Measurements from ENCODE around the gene GSX2. TPM values are rescaled to one million over a fixed set of nuclear protein-coding genes. Genes with fewer than 3 reads are reported as not detected.
"Not testable (repeated sequence)": the region's sequence is repeated elsewhere in the genome, so short reads cannot be mapped to it uniquely, and the experiment has no call there.

Gene GSX2
- total RNA-seq, 1 experiment from 2014 or later = not detected

DNA sequence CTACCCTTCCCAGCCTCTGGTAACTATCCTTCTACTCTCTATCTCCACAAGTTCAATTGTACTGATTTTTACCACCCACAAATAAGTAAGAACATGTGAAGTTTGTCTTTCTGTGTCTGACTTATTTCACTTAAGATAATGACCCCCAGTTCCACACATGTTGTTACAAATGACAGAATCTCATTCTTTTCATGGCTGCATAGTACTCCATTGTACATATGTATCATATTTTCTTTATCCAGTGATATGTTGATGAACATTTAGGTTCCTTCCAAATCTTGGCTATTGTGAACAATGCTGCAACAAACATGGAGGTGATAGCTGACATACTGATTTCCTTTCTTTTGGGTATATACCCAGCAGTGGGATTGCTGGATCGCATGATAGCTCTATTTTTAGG is 27.7 kb downstream of the GSX2 start:
- DNase-seq (ENCODE audit: low read depth, low spot score) = no peak
- RAD21 ChIA-PET (ENCODE audit: low non-redundant PET in 1 of 2, low total read pairs in 2 of 2, uncharacterized antibody in 2 of 2, unreplicated experiment in 2 of 2) = no interaction called here
- CTCF ChIA-PET = no interaction called here

DNA sequence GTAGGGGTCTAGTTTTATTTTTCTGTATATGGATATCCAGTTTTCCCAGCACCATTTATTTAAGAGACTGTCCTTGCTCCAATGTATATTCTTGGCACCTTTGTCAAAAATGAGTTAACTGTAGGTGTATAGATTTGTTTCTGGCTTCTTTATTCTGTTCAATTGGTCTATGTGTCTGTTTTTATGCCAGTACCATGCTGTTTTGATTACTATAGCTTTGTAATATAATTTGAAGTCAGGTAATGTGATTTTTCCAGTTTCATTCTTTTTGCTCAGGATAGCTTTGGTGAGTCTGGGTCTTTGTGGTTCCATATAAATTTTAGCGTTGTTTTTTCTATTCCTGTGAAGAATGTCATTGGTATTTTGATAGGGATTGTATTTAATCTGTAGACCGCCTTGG is 28.7 kb downstream of the GSX2 start:
- H3K27ac ChIP-seq (ENCODE audit: low read depth, low read length); H2AFZ ChIP-seq (ENCODE audit: low read depth, low read length, poor library complexity, severe bottlenecking); CTCF ChIA-PET; H3K4me1 ChIP-seq (ENCODE audit: control insufficient read depth in 1 of 2, insufficient read depth in 2 of 2, low read length in 2 of 2); H4K20me1 ChIP-seq (ENCODE audit: insufficient read depth); H3K4me3 ChIP-seq (replicated peaks in 1 of 2; ENCODE audit: low read depth in 1 of 2, low read length in 2 of 2); RAD21 ChIA-PET (ENCODE audit: low non-redundant PET in 1 of 2, low total read pairs in 2 of 2, uncharacterized antibody in 2 of 2, unreplicated experiment in 2 of 2); H3K4me2 ChIP-seq (ENCODE audit: low read length); ATAC-seq; H3K9me3 ChIP-seq (ENCODE audit: control insufficient read depth in 1 of 2, insufficient read depth in 1 of 2, low read depth in 1 of 2, low read length in 2 of 2); H3K79me2 ChIP-seq (ENCODE audit: insufficient read depth, low read length); BruUV-seq (replicated peaks); intact Hi-C loops (cut with micrococcal nuclease); H3K36me3 ChIP-seq (ENCODE audit: control insufficient read depth in 1 of 2, insufficient read depth in 2 of 2, low read length in 2 of 2); DNase-seq (ENCODE audit: low read depth, low spot score); H3K9ac ChIP-seq (ENCODE audit: low read length); H3K9me2 ChIP-seq (ENCODE audit: insufficient read depth); H3K27me3 ChIP-seq (ENCODE audit: insufficient read depth, low read length): not testable (repeated sequence)
- POLR2A ChIA-PET = interaction anchor here (0.6 kb wide), 1 partner anchor 62 kb away, joined by 3 read pairs; no protein-coding TSS in a partner anchor

More for the DNA sequence above, 27.7 kb downstream of the GSX2 start:
- BruUV-seq (replicated peaks) = no TSS peak
- Histone ChIP-seq H3K27ac (ENCODE audit: low read depth, low read length) (no peak overlapping the region), H4K20me1 (ENCODE audit: insufficient read depth) (no peaks in the 10 kb centered on the region), H3K9ac (ENCODE audit: low read length) (no peak overlapping the region), H3K4me3 (replicated peaks in 1 of 2; ENCODE audit: low read depth in 1 of 2, low read length in 2 of 2) (no peak overlapping the region), H3K4me1 (ENCODE audit: control insufficient read depth in 1 of 2, insufficient read depth in 2 of 2, low read length in 2 of 2) (no peaks in the 10 kb centered on the region), H3K36me3 (ENCODE audit: control insufficient read depth in 1 of 2, insufficient read depth in 2 of 2, low read length in 2 of 2) (no peaks in the 10 kb centered on the region), H3K9me3 (ENCODE audit: control insufficient read depth in 1 of 2, insufficient read depth in 1 of 2, low read depth in 1 of 2, low read length in 2 of 2) (no peaks in the 10 kb centered on the region; a peak in 1 of 4 replicates), H2AFZ (ENCODE audit: low read depth, low read length, poor library complexity, severe bottlenecking) (no peak overlapping the region), H3K4me2 (ENCODE audit: low read length) (no peak overlapping the region), H3K79me2 (ENCODE audit: insufficient read depth, low read length) (no peaks in the 10 kb centered on the region), H3K9me2 (ENCODE audit: insufficient read depth) (no peaks in the 10 kb centered on the region), H3K27me3 (ENCODE audit: insufficient read depth, low read length) (no peaks in the 10 kb centered on the region)
- TF ChIP-seq, protein P1, sequence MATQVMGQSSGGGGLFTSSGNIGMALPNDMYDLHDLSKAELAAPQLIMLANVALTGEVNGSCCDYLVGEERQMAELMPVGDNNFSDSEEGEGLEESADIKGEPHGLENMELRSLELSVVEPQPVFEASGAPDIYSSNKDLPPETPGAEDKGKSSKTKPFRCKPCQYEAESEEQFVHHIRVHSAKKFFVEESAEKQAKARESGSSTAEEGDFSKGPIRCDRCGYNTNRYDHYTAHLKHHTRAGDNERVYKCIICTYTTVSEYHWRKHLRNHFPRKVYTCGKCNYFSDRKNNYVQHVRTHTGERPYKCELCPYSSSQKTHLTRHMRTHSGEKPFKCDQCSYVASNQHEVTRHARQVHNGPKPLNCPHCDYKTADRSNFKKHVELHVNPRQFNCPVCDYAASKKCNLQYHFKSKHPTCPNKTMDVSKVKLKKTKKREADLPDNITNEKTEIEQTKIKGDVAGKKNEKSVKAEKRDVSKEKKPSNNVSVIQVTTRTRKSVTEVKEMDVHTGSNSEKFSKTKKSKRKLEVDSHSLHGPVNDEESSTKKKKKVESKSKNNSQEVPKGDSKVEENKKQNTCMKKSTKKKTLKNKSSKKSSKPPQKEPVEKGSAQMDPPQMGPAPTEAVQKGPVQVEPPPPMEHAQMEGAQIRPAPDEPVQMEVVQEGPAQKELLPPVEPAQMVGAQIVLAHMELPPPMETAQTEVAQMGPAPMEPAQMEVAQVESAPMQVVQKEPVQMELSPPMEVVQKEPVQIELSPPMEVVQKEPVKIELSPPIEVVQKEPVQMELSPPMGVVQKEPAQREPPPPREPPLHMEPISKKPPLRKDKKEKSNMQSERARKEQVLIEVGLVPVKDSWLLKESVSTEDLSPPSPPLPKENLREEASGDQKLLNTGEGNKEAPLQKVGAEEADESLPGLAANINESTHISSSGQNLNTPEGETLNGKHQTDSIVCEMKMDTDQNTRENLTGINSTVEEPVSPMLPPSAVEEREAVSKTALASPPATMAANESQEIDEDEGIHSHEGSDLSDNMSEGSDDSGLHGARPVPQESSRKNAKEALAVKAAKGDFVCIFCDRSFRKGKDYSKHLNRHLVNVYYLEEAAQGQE (IDR thresholded peaks at IDR 0.05; ENCODE audit: low read depth) = no peak
- TF ChIP-seq TCF7L2 (IDR thresholded peaks at IDR 0.05; ENCODE audit: borderline replicate concordance, extremely low read depth, insufficient read depth, insufficient read length) = no peak
- no peak for TF ChIP-seq YY1 (IDR thresholded peaks at IDR 0.05; ENCODE audit: extremely low read depth, insufficient replicate concordance, low read depth, low read length)
- intact Hi-C loops (cut with micrococcal nuclease) = no loop called here
- POLR2A ChIA-PET = no interaction called here
- ATAC-seq = no peak

Measured in HCT116 (cell line).